Activated CD8-positive, alpha-beta memory T cell treated with anti-CD3 and anti-CD28 coated beads for 48 hours (primary cell): ENCODE data around the gene VOPP1.
A peak's percentile ranks its signal among the peaks of the same experiment; 100 is the strongest.
"Not testable (repeated sequence)": the region's sequence is repeated elsewhere in the genome, so short reads cannot be mapped to it uniquely, and the experiment has no call there.

Experiments
- DNase-seq, 3 experiments: peaks; one replicate each; pipeline ENCODE4 v3.0.0-alpha.2; 2020; ENCODE audit warnings: low read depth in 2 of 3, low spot score in 2 of 3

The VOPP1 gene

DNA sequence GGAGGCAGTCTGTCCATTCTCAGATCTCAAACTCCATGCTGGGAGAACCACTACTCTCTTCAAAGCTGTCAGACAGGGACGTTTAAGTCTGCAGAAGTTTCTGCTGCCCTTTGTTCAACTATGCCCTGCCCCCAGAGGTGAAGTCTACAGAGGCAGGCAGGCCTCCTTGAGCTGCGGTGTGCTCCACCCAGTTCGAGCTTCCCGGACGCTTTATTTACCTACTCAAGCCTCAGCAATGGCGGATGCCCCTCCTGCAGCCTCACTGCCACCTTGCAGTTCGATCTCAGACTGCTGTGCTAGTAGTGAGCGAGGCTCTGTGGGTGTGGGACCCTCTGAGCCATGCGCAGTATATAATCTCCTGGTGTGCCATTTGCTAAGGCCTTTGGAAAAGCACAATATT lies 10.4 kb upstream of the VOPP1 start:
- not testable (repeated sequence) for DNase-seq

DNA sequence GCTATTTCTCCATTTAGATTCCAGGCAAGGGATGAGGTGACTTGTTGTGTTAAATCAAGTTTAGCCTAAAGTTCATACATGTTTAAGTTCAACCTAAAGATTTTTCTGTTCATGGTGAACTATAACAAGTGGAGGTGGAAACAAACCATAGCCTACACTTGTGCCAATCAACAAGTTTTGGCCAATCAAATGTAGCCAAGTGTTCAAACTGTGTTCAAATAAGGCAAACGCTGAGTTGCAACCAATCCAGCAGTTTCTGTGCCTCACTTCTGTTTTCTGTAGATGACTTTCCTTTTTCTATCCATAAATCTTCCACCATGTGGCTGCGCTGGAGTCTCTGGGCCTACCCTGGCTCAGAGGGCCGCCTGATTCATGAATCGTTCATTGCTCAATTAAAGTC lies 4.5 kb upstream of the VOPP1 start:
- no peak for DNase-seq

DNA sequence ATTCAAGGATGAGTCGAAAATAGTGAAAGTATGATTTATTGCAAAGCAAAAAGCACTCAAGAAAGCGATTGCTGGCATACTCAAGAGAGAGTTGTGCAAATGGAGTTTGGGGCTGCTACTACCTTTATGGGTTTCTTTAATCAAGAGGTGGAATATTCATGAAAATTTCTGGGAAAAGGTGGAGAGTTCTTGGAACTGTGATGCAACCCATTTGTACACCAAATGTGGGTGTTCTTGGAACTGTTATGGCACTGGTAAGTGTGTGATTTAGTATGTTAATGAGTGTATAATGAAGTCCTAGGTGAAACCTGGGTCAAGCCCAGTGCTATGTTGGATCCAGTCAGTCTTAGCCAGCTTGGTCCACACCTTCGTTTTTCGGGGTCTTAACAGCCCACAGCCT lies 3.4 kb upstream of the VOPP1 start:
- DNase-seq, result no peak

DNA sequence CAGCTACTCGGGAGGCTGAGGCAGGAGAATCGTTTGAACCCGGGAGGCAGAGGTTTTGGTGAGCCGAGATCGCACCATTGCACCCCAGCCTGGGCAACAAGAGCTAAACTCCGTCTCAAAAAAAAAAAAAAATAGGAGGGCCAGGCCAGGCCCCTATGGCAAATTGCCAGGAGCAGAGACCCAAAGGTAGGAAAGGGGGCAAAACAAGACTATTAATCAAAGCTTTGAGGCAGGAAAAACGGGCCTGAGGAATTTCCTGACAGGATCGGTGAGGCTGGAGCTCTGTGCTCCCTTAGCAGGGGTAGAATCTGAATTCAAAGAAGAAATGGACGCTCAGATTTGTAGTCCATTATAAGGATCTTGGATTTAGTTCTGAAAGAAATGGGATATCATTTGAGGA lies 2.8 kb upstream of the VOPP1 start:
- DNase-seq, result no peak

DNA sequence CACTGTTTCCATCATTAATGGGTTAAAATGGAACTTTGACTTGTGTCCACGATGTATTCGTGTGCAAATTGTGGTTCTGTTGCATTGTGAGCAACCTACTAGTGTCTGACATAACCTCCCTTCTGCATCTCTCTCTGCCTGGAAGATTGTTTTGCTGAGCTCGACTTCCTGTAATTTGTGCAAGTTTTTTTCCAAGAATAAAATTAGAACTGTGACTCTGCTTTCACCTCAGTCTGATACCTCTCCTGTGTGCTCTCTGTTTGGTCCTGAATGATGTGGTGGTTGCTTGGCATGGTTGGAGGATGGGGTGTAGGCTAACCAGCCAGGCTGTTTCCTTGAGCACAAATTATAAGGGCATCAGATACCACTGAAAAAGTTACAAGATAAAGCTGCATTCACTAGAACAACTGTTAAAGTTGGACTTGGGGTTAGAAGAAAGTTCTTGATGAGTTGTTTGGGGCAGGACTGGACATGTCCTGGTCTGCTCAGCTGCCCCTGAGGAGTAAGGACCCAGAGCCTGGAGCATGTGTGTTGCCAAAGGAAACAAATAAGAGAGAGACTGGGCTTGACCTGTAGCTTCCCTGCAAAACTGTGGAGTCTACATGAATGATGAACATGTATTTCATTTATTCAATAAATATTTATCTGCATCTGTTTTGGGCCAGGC lies 1.9 kb upstream of the VOPP1 start:
- DNase-seq, result no peak

DNA sequence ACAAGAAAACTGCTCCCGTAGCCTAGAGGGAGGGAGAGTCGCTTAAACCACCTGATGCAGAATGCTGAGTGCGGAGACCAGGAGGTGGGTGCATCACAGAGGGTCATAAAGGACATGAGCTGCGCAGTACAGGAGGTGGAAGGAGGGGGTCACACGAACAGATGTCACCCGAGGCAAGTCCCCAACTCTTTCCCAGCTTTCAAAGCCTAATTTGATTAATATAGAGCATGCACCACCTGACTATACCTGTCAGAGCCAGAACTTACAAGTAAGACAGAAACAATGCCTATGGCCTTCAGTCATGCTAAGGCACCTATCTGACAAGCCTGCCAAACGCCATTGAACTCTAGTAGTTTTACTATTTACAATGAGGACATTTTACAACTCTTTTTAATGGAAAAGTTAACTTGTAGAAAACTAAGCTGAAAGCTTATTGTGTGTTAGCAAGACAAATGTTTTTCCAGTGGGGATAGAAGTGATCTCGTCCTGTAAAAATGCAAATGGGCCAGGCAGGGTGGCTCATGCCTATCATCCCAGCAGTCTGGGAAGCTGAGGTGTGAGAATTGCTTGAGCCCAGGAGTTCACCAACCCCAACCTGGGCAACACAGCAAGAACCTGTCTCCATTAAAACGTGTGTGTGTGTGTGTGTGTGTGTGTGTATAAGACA lies 1.1 kb upstream of the VOPP1 start:
- no peak for DNase-seq

DNA sequence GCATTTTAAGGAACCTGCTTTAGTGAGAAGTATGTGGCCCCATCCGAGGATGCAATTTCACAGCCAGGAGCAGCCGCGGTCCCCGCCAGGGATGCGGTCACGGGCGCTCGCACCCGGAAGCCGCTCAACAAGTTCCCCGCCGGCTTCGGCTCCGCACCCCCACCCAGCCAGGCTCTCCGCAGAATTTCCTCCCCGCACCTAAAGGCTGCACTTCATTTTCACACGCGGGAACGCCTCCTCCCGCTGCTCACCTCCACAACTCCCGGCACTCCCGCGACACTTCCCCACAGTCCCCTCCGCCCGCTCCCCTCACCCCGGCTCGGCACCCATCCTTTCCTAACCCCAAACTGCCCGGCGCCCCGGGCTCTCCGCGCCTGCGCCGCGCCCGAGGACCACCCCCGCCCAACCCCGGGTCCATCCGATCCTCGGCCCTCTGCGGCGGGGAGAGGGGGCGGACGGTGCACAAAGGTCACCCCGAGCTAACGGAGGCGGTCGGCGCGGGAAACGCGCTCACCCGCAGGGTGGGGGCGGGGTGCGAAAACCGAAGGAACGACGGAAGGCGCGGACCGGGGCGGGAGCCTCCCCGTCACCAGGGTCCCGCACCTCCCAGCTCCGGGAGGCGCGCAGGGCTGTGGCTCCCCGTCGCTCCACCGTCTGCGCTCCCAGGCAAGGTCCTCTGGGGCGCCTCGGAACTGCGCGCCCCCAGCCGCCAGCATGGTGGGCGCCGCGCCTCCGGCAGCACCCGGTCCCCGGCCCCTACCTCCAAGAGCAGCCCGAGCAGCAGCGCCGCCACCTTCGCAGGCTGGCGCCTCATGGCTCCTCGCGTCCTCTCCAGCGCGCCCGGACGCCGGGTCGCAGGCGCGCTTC lies 558 bp downstream of the VOPP1 start:
- peak; percentile 29 to 44 (median 33) for DNase-seq

DNA sequence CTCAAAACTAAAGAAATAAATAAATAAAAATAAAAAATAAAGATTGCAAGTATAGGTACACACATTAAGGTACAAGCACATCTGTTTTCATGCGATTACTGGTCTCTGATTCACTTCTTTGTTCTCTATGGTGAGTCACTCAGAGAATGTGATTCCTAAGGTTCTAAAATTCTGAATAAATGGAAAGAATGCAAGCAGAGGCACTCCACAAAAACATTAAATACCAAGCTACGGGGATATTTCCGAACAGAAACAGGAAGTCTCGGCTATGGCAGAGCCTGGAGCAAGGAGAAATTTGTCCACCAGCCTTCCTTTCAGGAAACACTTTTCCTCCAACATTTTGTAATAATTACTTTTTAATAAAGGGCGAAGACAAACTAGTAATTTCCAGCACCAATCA lies 1.4 kb downstream of the VOPP1 start:
- DNase-seq, result no peak

DNA sequence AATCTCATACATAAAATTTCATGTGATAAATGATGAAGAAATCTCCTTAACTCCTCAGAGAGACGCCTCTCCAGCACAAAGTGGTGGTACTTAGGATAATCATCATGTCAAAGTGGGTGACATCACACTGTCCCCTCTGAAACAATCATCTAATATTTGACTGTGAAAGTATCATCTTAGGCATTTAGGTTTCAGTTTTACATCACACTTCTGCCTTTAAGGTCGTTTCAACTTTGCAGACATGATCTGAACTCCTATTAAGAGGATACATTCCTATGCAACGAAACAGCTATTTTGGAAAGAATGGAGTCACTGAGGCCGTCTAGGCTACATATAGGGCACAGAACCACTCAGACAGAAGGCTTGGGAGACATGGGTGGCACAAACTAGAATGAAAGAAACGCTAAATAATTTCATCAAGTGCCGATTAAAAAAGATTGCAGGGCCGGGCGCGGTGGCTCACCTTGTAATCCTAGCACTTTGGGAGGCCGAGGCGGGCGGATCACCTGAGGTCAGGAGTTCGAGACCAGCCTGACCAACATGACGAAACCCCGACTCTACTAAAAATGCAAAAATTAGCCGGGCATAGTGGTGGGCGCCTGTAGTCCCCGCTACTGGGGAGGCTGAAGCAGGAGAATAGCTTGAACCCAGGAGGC lies 2.0 kb downstream of the VOPP1 start:
- no peak for DNase-seq

DNA sequence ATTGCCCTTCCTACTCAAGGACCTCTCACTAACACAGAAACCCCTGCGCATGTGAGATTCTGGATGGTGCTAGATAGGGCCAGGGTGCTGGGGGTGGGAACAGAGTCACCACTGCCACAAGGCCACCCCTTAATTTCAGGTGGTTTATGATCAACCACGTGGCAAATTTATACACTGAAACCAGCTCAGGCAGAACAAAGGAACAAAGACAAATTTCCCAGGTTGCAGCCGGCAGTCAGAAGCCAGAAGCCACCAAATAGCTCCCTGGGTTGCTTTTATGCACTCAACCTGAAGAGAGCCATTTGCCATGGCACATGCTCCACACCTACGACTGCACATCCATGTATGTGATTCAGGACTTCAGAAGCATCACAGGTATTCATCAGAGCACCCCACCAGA lies 2.5 kb downstream of the VOPP1 start:
- no peak for DNase-seq

DNA sequence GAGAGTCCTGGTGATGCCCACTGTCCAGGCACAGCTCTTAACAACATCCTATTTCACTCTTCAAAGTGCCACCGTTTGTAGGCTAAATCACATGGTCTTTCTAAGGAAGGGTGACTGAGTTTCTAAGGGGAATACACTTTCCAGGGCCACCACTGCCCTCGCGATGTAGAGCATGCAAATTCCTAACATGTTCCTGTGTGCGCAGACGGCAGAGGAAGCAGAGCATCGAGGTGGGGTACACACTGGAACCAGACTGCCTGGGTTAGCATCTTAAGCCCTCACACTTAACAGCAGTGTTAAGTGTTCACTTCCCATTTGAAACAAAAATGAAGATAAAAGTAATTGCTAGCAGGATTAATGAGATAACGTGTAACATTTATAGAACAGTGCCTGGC lies 3.0 kb downstream of the VOPP1 start:
- DNase-seq, result no peak

DNA sequence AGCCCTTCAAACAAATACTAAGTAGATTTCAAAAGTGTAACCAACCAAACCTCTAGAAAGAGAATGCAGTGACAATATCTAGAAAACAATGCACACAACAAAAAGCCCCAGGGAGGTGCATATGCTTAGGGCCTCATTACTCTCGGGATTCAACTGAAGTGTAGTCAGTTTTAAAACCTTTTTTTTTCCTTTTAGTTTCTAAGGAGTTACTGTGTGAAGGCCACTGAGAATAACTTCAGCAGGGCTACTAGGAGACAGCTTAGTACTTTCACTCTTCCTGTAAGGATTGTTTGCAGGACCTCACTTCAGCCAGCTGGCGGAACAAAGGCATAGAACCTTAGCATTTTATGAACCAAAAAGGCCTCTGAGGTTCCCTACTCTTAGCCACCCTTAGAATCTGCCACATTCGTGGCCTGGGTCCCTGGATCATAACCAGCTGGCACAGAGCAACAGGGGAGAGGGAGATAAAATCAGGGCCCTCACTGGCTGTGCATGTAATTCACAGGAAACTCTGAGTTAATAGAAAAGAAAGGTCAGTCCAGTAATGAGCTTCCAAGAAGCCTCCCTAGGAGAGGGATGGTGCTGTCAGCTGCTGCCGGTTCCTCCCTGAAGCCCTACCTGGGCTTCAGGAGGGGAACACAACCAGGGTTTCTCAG lies 3.6 kb downstream of the VOPP1 start:
- DNase-seq, result no peak

DNA sequence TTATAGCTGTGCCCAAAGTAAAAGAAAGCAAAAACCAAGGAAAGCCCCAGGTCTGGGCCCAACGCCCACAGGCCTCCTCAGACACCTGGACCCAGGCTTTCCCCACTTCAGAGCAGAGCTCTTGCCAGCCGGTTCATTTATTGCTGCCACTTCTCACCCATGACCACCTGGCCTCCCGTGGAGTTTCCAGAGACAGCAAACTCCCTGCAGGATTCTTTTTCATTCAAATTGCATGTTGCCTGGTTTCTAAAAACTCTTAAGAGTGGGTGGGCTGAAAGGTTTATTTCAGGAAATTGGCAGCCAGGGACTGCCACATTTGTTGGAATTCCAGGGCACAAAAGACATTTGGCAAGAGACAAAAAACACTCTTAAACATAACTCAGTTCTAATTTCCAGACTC lies 4.7 kb downstream of the VOPP1 start:
- DNase-seq, result no peak

DNA sequence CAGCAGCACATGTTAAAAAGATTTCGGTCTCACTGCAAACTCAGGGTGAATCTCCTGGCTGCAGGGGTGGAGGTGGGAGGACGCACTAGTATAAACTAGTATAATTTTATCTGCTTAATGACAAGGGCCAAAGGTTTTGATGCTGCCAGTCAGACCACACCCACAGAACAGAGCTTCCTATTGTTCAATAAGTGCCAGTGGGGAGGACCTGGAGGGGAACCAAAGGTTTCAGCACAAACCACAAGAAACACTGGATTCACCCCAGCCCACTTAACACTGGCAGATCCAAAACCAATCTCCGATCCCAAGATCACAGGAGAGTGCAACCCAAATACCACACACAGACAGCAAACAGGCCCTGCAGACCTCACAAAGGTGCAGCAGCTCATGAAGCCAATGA lies 6.6 kb downstream of the VOPP1 start:
- DNase-seq, result no peak

DNA sequence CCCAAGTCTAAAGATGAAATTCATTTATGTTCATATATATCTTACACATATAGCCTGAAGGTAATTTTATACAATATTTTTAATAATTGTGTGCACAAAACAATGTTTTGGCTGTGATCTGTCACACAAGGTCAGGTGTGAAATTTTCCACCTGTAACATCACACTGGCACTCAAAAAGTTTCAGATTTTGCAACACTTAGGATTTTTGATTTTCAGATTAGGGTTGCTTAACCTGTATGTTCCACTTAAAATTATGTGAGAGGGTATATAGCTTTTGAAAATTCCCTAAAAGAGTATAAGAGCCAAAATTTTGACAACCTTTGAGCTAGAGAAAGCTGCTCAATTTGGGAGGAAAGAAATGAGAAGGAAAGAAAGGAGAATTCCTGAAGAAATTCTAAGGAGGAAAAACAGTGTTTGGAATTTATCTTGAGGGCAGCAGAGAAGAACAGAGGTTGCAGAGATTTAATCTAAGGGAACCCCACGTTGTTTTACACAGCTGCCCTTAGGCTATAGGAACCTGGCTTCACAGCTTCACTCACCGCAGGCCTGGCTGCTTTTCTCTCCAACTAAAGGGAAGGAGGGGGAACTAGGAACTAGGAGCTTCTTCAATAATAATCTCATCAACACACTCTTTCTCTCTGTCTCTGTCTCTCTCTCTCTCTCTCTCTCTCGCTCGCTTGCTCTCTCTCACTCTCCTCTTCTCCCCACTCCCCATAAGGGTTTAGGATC lies 8.5 kb downstream of the VOPP1 start:
- no peak for DNase-seq

DNA sequence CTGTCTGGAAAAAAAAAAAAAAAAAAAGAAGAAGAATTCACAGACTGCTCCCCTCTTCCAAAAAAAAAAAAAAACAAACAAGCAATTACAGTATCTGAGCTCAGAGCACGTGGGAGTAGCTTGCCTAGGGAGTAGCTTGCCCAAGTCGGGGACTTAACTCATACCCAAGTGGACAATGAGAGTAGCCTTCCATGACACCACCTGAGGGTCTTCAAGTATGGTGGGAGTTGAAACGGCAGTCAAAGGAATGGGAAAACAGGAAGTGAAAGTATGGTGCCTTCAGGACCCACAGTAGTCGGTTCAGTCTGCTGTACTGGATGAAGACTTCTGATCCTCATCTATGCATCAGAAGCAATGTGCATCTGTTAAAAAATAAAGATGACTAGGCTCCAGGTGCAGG lies 10.6 kb downstream of the VOPP1 start:
- DNase-seq, result no peak

DNA sequence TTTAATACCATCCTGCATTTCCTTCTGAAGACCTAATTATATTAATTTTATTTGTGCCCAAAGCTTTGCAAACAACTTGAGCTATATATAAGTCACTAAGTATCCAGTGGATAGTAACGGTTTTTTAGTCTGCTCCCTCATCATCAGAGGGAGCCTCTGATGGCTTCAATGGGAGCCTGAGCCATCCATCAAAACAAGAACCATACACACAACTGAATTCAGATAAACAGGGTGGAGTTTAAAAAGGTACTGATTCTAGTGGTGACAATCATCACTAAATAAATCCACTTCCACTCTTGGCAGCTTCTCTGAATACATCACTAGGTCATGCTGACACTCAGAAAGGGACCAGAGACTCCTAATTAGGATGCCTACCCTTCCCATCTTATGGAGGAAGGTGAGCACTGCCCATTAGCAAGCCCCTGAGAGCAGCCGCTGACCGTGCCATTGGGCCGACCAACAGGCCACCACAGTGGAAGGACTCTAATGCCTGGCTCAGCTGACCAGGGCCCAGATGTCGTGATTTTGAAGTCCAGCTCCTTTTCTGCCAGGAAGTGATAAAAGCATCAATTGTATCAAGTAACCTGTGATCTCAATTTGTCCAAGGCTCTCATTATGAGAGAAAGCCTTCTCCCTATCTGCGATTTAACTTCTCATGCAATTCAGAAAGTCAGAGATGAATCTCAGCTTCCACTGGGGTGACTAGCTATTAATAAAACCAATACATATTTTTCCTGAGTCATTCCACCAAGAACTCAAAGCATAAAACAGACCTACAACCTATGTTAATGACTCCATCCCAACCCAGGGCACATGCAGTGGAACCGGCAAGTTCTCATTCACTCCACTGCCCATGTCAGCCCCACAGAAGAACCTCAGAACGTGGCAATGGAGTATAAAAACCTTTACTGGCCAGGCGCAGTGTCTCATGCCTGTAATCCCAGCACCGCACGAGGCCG lies 13.1 kb downstream of the VOPP1 start:
- DNase-seq, result no peak

DNA sequence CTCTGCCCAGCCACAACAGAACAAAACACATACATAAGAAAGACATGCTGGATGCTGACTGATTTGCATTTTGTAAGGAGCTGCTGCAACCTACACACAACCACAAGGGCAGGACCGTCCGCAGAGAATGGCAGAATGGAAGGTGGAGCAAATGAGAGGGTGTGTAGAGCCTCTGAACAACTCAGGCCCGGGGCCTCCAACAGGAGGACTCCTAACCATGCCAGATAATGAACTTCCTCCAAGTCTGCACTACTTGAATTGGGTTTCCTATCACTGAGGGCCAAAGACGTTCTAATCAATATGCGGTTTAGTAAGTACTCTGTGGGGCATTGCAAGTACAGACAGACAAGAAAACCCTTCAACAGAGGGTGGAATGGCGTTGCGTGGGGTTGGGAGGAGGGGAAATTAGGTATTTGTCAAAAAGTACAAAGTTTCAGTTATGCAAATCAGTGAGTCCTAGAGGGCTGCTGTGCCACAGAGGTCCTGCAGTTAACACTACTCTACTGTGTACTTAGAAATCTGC lies 14.6 kb downstream of the VOPP1 start:
- no peak for DNase-seq

DNA sequence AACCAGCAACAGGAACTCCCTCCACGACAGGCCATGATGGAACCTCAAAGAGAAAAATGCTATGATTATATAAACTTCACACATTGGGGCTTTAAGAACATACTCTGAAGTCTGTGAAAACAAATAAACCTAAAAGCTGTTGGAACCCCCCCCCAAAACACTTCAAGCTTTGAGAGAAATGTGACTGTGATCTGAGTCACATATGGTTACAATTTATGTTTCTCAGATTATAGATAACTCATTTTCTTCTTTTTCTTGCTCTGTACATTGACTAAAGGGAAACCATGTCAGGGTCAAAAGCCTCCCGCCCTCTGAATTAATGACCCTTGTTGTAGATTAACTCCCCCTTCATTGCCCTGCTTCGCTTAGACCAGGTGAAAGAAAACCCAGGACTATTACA lies 15.8 kb downstream of the VOPP1 start:
- no peak for DNase-seq
